ENCODE measurements around the gene SOCS1. TPM values are rescaled to one million over a fixed set of nuclear protein-coding genes. Genes with fewer than 3 reads are reported as not detected.

SOCS1 gene
- total RNA-seq, 1 donor from 2014 or later = 1.6 TPM

DNA sequence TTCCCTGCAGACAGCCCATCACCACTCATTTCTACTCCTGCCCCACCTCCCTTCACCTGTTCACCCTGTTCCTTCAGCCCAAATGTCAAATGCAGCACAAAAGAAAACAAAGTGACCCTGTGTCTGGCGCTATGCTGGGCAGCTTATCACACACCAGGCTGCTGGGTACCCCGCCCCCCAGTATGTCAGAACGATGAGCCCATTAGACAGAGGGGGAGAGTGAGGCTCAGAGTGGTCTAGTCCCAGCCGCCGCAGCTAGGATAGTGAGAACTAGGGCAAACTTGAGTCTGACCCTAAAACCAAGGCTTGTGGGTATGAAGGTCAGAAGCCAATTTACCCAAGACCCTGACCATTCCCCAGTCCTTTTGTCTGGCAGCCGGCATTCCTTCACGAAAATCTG lies 9.1 kb upstream of the SOCS1 start:
- Mint-ChIP-seq H3K9me3 (no peaks in the 10 kb centered on the region), H3K27me3 (ENCODE audit: low read depth) (no peaks in the 10 kb centered on the region), H3K27ac (ENCODE audit: unreplicated experiment) (no peak overlapping the region), H3K4me1 (no peaks in the 10 kb centered on the region), H3K36me3 (ENCODE audit: low read depth) (no peaks in the 10 kb centered on the region), H3K4me3 (no peak overlapping the region)
- TF ChIP-seq, protein P1, sequence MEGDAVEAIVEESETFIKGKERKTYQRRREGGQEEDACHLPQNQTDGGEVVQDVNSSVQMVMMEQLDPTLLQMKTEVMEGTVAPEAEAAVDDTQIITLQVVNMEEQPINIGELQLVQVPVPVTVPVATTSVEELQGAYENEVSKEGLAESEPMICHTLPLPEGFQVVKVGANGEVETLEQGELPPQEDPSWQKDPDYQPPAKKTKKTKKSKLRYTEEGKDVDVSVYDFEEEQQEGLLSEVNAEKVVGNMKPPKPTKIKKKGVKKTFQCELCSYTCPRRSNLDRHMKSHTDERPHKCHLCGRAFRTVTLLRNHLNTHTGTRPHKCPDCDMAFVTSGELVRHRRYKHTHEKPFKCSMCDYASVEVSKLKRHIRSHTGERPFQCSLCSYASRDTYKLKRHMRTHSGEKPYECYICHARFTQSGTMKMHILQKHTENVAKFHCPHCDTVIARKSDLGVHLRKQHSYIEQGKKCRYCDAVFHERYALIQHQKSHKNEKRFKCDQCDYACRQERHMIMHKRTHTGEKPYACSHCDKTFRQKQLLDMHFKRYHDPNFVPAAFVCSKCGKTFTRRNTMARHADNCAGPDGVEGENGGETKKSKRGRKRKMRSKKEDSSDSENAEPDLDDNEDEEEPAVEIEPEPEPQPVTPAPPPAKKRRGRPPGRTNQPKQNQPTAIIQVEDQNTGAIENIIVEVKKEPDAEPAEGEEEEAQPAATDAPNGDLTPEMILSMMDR (conservative IDR thresholded peaks at IDR 0.05) = no peak
- DNase-seq (ENCODE audit: low read depth, low spot score) = no peak

DNA sequence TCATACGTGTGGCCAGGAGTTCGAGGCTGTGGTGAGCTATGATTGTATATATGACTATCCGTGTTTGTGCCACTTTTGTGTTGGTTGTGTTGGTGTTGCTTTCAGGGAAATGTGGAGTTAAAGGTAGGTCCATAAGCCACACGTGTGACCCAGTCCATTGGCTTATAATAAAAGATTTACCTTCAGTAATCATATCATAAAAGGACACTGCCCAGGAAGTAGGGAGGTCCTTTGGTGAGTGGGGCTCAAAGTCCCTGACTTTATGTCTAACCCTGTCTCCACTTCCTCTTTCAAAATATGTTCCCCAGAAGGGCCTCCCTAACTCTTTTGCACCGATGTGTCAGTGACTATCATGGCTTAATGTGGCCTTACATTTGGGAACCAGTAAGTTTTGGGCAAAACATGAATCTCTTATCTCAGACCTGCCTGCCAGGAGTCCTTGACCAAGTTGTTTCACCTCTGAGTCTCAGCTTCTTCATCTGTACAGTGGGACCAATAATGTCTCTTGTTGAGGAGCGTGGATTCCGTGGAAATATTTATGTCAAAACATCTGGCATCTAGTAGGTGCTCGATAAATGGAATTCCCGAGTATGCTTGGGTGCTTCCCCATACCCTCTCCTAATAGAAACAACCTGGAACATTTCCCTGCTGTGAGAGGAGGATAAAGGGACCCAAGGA lies 8.3 kb upstream of the SOCS1 start:
- H3K36me3 Mint-ChIP-seq (ENCODE audit: low read depth) = no peaks in the 10 kb centered on the region
- H3K9me3 Mint-ChIP-seq = no peaks in the 10 kb centered on the region
- H3K4me3 Mint-ChIP-seq = no peak overlapping the region
- no peak overlapping the region for H3K27ac Mint-ChIP-seq (ENCODE audit: unreplicated experiment)
- TF ChIP-seq, protein P1 (conservative IDR thresholded peaks at IDR 0.05) = no peak
- H3K4me1 Mint-ChIP-seq = no peaks in the 10 kb centered on the region
- no peaks in the 10 kb centered on the region for H3K27me3 Mint-ChIP-seq (ENCODE audit: low read depth)
- no peak for DNase-seq (ENCODE audit: low read depth, low spot score)

DNA sequence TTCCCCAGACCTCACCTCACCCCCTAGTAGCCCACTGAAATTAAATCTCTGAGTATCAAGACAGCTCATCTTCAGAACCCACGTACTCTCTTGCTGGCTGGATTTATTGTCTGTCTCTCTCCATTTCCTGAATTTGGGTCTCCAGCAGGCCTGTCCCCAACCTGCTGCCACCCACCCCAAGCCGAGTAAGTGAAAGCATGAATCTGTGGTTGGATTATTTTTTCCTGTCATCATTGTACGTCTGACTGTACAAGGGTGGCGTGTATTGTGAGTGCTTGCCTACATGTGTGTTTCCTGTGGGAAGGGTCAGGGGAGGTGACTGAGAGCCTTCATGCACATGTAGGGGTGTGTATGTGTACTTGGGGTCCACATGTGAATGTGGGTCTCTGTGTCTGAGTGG lies 7.7 kb upstream of the SOCS1 start:
- H3K27ac Mint-ChIP-seq (ENCODE audit: unreplicated experiment) = no peak overlapping the region
- no peaks in the 10 kb centered on the region for H3K27me3 Mint-ChIP-seq (ENCODE audit: low read depth)
- no peak overlapping the region for H3K4me3 Mint-ChIP-seq
- H3K36me3 Mint-ChIP-seq (ENCODE audit: low read depth) = no peaks in the 10 kb centered on the region
- no peaks in the 10 kb centered on the region for H3K4me1 Mint-ChIP-seq
- TF ChIP-seq, protein P1 (conservative IDR thresholded peaks at IDR 0.05) = no peak
- no peak for DNase-seq (ENCODE audit: low read depth, low spot score)
- H3K9me3 Mint-ChIP-seq = no peaks in the 10 kb centered on the region

DNA sequence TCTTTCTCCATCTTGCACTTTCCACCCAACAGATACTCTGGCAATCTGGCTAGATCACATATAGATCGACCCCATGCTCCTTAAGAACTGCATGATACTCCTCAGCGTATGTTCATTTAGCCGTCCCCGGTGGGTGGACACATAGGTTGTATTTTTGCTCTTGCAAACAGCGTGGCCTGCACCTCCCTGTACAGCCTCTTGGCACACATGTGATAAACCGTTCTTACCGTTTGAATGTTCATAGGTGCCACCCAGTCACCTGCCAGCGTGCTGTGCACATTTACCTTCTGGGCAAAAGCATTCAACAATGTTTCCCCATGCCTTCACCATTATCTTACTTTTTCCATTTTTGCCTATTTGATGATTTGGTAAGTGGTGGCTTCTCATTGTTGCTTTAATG lies 6.9 kb upstream of the SOCS1 start:
- Mint-ChIP-seq H3K4me1 (no peaks in the 10 kb centered on the region), H3K27me3 (ENCODE audit: low read depth) (no peaks in the 10 kb centered on the region), H3K36me3 (ENCODE audit: low read depth) (no peaks in the 10 kb centered on the region), H3K4me3 (no peak overlapping the region), H3K9me3 (no peaks in the 10 kb centered on the region), H3K27ac (ENCODE audit: unreplicated experiment) (no peak overlapping the region)
- DNase-seq (ENCODE audit: low read depth, low spot score) = no peak
- TF ChIP-seq, protein P1 (conservative IDR thresholded peaks at IDR 0.05) = no peak

DNA sequence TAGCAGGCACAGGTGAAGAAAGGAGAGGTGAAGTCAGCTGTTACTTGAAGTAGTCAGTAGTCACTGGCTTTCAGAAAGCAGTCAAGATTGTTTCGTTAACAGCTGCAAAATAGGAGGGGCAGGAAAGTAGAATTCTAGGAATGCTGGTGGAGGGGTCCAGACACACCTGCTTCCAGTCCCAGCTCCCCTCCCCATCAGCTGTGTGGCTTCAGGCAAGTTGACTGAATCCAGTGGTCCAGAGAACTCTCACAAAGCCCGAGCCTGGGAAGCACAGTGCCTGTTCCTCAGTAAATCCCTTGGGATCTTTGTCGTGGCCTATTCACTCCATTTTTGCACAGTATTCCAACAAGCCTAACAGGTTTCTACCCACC lies 4.6 kb upstream of the SOCS1 start:
- Mint-ChIP-seq H3K36me3 (ENCODE audit: low read depth) (no peaks in the 10 kb centered on the region), H3K9me3 (no peaks in the 10 kb centered on the region), H3K4me1 (peaks cover 6% of the 10 kb centered on the region), H3K4me3 (no peak overlapping the region), H3K27me3 (ENCODE audit: low read depth) (peaks cover 12% of the 10 kb centered on the region), H3K27ac (ENCODE audit: unreplicated experiment) (no peak overlapping the region)
- TF ChIP-seq, protein P1 (conservative IDR thresholded peaks at IDR 0.05) = no peak
- DNase-seq (ENCODE audit: low read depth, low spot score) = no peak
